Stimulated activated CD8-positive, alpha-beta memory T cell treated with anti-CD3 and anti-CD28 coated beads, Interleukin-2, amount 100 ng/mL, for 48 hours (primary cell): ENCODE data around the gene LRRC10B.
"Not testable (repeated sequence)": the region's sequence is repeated elsewhere in the genome, so short reads cannot be mapped to it uniquely, and the experiment has no call there.

Experiments used
- DNase-seq, 2 donors: peaks; one replicate each; pipeline ENCODE4 v3.0.0-alpha.2; 2020; ENCODE audit warnings: low read depth in 2 of 2

LRRC10B gene

DNA sequence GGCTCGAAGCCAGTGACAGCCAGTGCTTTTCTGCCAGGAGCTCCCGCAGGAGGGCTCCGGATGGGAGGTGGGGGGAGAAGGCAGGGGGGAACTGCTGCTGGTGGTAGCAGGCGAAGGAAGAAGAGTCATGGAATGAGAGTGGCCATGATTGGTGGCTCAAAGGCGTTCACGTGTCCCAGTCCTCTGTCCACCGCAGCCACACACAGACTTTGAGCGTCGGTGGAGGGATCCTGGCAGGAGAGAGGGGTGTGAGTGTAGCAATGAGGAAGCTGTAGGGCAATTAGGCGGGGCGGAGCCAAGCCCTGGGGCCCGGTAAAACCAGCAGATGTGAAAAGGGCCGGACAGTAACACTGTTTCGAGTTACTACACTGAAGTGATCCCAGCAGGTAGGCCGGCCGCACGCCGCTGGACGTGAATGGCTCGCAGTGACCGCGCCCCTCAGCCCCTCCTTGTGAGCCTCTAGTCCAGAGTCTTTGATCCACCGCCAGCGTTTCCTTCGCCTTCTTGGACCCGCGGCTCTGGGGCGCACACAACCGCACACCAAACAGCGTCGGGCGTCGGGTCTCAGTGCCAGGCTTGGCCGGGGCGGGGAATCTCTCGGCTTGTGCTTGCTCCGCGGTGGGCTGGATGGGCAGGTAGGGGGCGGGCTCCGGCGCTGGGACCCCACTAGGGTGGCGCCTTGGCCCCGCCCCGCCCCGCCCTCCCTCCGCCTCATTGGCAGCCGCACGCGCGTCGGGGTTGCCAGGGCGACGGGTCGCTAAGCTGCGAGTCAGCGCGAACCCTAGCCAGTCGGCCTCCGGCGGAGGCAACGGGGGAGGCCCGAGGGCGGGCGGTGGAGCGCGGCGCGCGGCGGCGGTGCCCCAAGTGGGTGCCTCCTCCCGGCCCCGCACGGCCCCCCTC, at the start of gene LRRC10B:
TSS of gene LRRC10B (plus strand) at position 788 of the 900 bp plus-strand sequence. CDS start 250 bp downstream, outside the sequence.
- peak; percentile 30 to 43 for DNase-seq

DNA sequence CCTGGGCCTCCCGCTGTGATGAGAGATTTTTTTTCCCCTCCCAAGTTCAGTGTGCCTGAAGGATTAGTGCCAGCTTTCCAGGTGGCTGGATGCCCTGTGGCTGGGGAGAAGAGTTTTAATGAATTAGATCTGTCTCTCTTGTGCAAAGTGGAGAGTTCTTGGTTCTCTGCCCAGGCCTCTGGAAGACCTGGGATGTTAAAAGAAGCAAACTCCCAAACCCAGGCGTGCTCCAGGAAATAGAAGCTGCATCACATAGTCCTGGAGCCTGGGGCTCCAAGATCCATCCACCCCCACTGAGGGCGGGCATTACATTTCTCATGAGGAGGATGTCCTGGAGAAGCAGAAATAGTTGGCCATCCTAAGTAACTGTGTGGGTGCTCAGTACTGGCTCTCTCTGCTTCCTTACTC, 48.1 kb upstream of the LRRC10B start:
- no peak for DNase-seq

DNA sequence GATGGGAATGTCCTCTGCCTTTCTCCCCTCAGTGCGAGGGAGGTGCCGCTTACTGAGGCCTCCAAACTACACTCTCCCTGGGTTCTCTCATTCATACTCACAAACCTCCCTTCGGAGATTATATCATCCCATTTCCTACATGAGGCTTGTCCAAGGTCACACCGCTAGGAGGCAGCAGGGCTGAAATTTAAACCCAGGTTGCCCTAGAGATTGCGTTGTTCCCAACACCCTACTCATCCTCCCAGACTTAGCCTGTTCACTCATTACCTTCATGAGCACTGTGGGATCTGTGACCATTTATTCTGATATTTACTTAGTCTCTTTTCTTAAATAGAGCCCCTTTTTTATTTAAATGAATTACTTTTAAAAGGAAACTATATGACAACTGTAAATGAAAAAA, 47.6 kb upstream of the LRRC10B start:
- no peak for DNase-seq

DNA sequence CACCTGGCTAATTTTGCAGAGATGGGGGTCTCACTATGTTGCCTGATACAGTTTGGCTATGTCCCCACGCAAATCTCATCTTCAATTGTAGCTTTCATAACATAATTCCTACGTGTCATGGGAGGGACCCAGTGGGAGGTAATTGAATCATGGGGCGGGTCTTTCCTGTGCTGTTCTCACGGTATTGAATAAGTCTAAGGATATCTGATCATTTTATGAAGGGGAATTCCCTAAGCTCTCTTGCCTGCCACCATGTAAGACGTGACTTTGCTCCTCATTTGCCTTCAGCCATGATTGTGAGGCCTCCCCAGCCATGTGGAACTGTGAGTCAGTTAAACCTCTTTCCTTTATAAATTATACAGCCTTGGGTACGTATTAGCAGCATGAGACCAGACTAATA, 40.9 kb upstream of the LRRC10B start:
- not testable (repeated sequence) for DNase-seq

DNA sequence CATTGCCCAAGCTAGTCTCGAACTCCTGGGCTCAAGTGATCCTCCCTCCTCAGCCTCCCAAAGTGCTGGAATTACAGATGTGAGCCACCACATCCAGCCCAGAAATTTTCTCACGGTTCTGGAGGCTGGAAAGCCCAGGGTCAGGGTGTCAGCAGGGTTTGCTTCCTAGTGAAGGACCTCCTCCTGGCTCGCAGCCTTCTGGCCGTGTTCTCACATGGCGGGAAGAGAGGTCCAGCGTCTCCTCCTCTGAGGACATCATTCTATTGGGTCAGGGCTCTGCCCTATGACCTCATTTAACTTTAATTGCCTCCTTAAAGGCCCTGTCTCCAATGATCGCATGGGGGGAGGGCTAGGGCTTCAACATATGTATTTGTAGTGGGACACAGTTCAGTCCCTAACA, 40.5 kb upstream of the LRRC10B start:
- no peak for DNase-seq

DNA sequence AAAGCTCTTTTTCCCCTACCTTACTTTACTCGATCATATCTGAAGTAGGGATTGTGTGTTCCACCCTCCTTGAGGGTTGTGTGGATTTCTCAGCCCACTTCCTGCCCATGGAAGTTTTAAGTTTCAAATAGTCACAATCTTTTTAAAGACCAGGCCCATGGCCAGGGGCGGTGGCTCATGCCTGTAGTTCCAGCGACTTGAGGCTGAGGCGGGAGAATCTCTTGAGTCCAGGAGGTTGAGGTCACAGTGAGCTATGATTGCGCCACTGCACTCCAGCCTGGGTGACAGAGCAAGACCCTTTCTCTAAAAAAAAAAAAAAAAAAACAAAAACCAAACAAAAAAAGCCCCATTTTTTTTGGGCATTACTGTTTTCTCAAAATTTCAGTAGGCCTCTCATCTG, 36.3 kb upstream of the LRRC10B start:
- no peak for DNase-seq

DNA sequence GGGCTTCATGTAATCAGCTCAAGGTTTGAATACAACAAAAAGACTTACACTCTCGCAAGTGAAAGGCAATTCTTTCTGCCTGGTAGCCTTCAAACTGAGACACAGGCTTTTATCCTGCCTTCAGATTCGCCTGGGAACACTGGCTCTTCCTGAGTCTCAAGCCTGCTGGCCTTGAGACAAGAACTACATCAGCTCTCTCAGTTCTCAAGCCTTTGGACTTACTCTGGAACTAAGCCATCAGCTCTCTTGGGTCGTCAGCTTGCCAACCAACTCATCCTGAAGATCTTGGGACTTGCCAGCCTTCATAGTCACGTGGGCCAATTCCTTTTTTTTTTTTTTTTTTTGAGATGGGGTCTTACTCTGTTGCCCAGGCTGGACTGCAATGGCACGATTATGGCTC, 35.7 kb upstream of the LRRC10B start:
- no peak for DNase-seq

DNA sequence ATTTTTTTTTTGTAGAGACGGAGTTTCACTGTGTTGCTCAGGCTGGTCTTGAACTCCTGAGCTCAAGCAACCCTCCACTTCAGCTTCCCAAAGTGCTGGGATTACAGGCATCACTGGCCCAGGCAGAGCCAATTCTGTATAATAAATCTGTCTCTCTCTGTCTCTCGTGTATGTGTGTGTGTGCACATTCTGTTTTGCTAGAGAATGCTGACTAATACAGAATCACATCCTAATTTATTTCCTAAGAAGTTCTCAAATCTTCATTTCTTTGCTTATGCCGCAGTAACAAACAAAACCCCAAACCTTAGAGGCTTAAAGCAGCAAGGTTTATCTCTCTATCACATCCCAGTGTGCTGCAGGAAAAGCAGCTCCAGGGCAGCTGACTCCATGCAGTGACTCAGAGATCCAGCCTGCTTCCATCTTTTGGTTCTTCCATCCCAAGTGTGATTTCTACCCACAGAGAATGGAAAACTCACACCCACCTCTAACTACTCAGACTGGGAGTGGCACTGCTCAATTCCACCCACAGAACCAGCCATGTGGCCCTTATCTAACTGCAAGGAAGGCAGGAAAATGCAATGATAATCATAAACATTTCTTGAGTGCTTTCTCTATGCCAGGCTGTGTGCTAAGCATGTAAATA, 35.1 kb upstream of the LRRC10B start:
- no peak for DNase-seq

DNA sequence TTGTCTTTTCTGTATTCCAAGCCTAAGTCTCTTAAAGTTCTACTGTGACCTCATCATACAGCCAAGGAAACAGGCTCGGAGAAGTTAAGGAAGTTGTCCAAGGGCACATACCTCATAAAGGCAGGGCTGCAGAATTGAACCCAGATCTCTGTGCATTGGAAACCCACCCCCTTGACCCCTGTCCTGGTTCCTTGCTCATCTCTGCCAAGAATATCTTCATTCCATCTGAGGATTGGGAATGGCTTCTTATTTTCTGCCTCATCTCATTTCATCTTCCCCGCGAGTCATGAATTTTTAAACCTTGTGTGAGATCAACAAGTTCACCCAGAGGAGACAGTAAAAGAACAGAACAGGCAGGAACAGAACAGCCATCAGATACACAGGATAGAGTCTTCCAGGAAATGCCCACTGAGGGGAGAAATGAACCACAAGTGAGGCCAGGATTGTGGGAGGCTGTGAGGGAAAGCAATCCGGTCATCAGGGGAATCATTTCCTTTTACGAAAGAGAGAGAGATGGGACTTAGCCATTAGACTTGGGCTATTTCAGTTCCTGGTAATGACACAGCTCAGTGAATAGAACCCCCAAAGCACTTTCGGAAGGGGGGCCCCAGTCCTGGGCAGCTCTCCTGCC, 34.4 kb upstream of the LRRC10B start:
- DNase-seq, result no peak

DNA sequence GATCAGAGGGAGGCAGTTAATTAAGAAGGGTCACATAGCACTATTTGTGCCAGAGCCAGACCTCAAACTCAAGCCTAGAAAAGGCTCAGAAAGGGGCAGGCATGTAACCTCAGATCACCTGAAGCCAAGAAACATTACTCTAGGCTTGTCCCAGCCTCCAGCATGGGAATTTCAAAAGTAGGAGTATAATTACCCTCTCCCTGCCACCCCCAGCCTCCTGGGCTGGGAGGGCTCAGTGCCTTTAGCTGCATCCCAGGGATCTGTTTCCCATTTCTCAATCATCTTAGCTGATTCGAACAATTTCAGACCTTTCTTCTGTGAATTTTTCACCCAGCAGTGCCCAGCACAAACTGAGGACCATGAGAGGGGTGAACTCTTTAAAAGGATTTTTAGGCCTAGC, 33.1 kb upstream of the LRRC10B start:
- DNase-seq, result no peak

DNA sequence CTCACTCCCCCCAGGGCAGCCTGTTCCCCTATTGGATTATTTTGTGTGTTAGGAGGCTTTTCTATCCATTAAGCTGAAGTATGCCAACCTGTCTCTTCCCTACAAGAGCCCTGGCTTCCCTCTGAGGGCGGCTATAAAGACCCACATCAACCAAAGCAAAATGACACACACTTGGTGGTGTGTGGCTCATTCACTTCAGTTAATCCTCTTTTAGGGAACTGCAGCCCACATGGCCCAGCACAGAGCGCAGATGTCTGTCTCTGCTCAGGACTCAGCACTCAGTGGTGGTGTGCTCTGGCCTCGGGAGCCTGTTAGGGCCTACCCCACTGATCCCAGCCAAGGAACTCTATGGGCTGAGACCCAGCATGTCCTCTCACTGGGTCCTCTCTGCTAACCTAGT, 32.2 kb upstream of the LRRC10B start:
- no peak for DNase-seq

DNA sequence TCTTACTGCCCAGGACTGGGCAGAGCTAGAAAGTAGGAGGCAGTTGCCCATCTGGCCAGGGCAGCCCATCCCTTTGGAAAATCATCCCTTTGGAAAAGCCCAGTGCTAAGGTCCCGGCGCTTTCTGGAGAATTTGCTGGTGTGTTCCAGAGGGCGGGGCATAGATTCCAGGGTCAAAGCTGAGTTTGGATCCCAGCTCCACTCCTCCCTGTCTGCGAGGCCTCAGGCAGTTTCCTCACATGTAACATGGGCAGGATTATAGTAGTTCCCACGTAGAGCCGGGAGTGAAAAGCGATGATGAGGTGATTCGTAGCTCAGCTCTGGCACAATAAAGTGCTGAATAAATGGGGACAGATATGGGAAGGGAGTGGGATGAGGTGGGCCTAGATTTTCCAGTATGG, 31.4 kb upstream of the LRRC10B start:
- no peak for DNase-seq

DNA sequence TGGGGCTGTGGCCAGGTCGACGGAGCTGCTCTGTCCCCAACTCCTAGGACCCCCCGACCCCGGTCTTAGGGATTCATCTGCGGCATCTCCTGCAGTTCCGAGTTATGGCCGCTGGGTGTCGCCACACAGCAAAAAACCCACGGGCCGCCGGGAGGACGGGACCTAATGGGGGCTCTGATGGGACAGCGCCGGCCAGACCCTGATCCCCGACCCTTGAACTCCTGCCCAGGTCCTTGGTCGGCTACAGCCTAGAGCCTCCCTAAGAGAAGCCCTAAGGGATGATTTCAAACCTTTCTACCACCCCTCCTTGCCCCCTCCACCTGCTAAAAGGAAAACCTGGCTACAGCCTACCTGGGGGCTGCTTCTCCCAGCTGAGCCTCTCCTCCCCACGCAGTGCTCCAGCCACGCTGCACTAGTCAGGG, 30.8 kb upstream of the LRRC10B start:
- DNase-seq, result peak; percentile 37 to 40

DNA sequence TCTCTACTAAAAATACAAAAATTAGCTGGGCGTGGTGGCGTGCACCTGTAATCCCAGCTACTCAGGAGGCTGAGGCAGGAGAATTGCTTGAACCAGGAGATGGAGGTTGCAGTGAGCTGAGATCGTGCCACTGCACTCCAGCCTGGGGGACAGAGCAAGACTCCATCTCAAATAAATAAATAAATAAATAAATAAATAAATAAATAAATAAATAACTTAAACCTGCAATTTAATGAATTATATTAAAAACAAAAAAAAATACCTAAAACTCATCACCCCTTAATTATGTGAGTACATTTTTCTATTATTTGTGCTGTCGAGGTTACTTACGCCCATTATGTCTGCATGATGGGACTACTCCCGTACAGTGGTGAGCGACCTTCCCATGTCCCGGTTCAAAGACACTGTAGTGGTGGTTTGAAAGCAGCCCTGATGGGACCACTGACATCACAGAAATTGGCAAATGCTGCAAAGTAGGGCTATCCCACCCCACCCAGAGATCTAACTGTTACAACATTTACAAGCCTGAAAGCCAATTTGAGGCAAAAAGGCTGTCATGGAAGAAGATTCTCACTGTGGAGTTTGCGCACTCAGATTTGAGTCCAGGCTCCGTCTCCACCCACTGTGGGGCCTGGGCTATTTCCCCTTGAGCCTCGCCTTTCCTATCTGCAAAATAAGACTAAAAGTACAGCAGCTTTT, 29.0 kb upstream of the LRRC10B start:
- not testable (repeated sequence) for DNase-seq

DNA sequence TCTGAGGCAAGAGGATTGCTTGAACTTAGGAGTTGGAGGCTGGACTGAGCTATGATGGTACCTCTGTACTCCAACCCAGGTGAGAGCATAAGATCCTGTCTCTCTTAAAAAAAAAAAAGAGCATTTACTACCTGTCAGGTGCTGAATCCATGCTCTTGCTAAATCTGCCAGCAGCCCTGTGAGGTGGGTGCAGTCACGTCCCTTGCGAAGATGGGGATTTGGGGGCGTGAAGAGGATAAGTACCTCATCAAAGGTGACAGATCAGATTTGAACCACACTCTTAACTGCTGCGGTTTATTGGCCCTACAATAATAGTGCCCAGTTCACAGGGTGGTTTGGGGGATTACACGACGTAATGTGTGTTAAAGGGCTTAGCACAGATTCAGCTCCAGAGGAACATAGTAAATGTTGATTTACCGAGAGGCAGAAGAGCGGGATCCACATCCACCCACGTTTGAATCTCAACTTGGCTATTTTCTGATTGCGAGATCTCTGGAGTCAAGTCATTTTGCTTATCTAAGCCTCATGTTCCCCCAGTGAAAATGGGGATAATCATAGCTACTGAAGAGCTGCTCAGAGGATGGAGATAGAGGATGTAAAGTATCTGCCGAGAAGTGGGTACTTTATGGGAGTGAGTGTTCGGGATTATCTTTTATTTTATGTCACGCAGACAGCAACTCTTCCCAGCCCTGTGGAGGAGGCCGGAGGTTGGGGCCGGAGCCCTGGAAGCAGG, 28.1 kb upstream of the LRRC10B start:
- no peak for DNase-seq

DNA sequence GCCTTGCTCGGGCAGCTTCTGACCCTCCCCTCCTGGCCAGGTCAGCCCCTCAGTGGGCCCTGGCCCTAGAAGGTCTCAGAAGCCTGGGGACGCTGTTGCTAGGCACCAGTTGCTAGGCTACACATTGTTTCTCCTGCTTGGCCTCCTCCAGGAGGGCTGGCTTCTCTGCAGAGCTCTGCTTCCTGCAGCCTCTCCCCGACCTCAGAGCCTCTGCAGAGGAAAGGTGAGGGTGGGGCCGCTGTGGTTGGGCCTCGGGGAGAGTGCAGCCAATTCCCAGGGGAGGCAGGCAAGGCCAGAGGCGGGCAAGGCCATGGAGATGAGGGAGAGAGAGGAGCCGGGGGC, 27.6 kb upstream of the LRRC10B start:
- DNase-seq, result no peak

DNA sequence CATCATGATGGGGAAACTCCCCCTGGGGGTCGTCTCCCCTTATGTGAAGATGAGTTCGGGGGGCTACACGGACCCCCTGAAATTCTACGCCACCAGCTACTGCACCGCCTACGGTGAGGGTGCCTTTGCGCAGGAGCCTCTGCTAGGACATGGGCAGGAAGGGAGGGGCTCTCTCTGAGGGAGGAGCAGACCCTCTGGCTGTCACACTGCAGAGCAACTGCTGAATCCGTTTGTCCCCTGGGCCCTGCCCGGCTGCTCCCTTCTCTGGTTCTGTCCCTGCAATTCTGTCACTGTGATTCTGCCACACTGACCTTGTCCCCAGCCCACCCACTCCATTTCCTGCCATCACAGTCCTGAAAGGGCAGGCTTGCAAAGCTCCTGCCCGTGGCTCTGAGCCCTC, 26.7 kb upstream of the LRRC10B start:
- DNase-seq, result no peak

DNA sequence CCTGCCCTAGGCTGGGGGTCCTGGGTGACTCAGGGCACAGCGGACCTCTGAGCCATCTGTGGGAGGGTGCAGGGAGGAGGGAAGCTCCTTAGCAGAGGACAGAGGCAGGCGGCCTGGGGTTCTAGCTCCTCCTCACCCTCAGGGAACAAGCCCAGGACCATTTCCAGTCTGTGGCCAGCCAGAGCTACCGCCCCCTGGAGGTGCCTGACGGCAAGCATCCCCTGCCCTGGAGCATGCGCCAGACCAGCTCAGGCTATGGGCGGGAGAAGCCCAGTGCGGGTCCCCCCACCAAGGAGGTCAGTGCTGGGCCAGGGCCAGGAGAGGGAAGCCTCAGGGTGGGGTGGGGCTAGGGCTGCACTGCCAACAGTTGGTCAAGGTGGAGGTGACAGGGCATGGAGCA, 26.0 kb upstream of the LRRC10B start:
- peak; percentile 14 to 29 for DNase-seq

DNA sequence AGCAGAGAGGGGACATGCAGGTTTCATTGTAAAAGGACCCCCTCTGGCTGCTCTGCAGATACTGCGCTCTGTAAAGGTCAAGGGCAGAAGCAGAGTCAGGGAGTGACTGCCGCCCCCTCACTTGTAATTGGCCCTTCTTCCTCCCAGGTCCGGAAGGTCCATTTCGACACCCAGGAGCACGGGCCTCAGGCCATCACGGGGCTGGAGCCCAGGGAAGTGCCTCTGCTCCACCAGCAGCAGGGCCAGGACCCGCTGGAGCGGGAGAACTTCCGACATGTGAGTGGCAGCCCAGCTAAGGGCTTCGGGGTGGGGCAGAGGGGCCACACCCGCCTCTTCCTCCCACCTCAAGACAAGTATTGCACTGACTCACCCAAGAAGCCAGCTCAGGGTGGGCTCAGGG, 24.0 kb upstream of the LRRC10B start:
- no peak for DNase-seq

DNA sequence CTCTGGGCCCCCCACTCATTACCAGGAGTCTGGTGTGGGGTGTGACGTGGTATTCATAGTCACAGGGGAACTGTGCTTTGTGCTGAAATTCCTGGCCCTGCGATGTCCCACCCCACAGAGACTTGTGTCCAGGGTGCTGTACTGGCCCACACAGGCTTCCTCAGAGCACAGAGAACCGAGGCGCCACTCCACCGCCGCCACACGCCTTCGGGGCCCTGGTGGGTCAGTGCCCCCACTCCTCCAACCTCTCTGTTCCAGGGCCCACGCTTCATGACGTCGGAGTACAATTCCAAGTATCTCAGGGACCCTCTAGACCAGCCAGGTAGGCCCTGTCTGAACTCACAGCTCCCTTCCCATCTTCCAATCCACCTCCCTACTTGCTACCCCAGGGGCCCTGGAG, 23.5 kb upstream of the LRRC10B start:
- no peak for DNase-seq

DNA sequence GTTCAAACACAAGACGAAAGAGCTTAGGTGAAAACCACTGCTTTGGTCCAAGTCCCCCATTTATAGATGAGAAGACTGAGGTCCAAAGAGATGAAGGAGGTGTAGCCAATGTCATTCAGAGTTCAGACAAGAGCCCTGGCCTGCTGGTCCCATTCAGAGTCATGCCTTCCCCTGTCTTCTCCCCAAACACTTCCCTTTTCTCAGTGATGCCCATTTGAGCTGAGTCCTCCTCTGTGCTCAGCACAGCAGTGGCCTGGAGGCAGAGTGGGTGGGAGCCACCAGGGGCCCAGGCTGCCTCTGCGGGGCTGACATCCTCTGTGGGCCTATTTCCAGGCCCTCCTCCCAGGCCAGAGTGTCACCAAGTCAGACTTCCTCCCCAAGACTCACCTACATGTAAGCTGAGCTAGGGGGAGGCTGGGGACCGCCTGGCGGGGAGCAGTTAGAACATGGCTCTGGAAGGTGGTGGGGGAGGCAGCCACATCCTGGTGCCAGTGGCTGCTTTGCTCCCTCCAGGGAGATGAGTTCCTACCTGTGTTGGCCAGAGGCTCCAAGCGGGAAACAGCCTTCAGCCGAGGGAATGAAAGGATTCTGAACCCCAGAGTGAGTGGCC, 22.4 kb upstream of the LRRC10B start:
- DNase-seq, result no peak
